ENCODE results near the gene PCNX4.

PCNX4 gene

GRCh38 chr14:60175255-60175902 is 83.7 kb downstream of the PCNX4 start:
- DNase-seq = no peak

- DNase-seq = no peak
Observed at GRCh38 chr14:60178164-60178563, 86.4 kb downstream of the PCNX4 start.

GRCh38 chr14:60178820-60179219 is 87.1 kb downstream of the PCNX4 start:
- no peak for DNase-seq

- DNase-seq = peak; percentile 28
Observed at GRCh38 chr14:60179431-60179869, 87.7 kb downstream of the PCNX4 start.

GRCh38 chr14:60183138-60183537 is 91.4 kb downstream of the PCNX4 start:
- no peak for DNase-seq

GRCh38 chr14:60183741-60184140 is 92.0 kb downstream of the PCNX4 start:
- DNase-seq = peak; percentile 19

GRCh38 chr14:60184146-60184904 is 92.6 kb downstream of the PCNX4 start:
- peak; percentile 70 for DNase-seq

- DNase-seq = no peak
Observed at GRCh38 chr14:60184905-60185555, 93.3 kb downstream of the PCNX4 start.

GRCh38 chr14:60188115-60188514 is 96.4 kb downstream of the PCNX4 start:
- peak; percentile 17 for DNase-seq

GRCh38 chr14:60188696-60189095 is 97.0 kb downstream of the PCNX4 start:
- DNase-seq = no peak

GRCh38 chr14:60189923-60190840 is 98.5 kb downstream of the PCNX4 start:
- no peak for DNase-seq

GRCh38 chr14:60195179-60195810 is 103.6 kb downstream of the PCNX4 start:
- DNase-seq = no peak

- no peak for DNase-seq
Observed at GRCh38 chr14:60196291-60196690, 104.6 kb downstream of the PCNX4 start.

GRCh38 chr14:60197629-60198303 is 106.0 kb downstream of the PCNX4 start:
- no peak for DNase-seq

- DNase-seq = no peak
Observed at GRCh38 chr14:60199321-60199720, 107.6 kb downstream of the PCNX4 start.

- DNase-seq = no peak
Observed at GRCh38 chr14:60204104-60204842, 112.5 kb downstream of the PCNX4 start.

GRCh38 chr14:60204843-60205774 is 113.4 kb downstream of the PCNX4 start:
- no peak for DNase-seq

- no peak for DNase-seq
Observed at GRCh38 chr14:60206249-60206670, 114.5 kb downstream of the PCNX4 start.

GRCh38 chr14:60206837-60207533 is 115.3 kb downstream of the PCNX4 start:
- no peak for DNase-seq
